Embryonic facial prominence (tissue), 1 donor: Measurements from ENCODE around the gene KRTAP2-3.
"Not testable (repeated sequence)": the region's sequence is repeated elsewhere in the genome, so short reads cannot be mapped to it uniquely, and the experiment has no call there.

Source experiments
- DNase-seq: peaks from one replicate; pipeline ENCODE4 v3.0.0-alpha.2; 2016; ENCODE audit errors: extremely low spot score

Gene KRTAP2-3, protein sequence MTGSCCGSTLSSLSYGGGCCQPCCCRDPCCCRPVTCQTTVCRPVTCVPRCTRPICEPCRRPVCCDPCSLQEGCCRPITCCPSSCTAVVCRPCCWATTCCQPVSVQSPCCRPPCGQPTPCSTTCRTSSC

DNA sequence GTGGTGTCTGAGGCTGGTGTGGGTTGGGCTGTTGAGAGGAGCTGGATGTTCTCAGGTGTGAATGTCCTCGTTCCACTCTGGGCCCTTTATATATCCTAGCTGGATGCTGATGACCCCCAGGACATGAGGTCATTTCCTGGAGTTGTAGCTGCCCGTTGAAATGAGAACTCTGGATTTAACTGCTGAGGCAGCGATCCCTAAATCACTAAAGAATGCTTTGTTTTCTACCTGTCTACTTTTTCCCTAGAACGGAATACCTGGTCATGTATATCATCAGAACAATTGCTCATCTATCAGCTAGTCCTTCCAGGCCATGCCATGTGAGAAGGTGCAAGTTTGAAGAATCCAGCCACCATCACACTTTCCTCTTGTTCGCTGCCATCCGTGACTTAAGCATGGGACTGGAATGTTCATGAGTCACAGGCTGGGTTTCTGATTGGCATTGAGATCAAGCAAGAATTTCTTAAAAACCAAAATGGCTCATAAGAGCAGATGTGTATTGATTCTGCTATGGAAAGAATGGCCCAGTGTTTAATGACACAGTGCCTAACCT lies at the start of gene KRTAP2-3:
KRTAP2-3 (minus strand) TSS at position 63 of the 553 bp plus-strand sequence. CDS start 64 bp downstream, outside the sequence.
- no peak for DNase-seq

DNA sequence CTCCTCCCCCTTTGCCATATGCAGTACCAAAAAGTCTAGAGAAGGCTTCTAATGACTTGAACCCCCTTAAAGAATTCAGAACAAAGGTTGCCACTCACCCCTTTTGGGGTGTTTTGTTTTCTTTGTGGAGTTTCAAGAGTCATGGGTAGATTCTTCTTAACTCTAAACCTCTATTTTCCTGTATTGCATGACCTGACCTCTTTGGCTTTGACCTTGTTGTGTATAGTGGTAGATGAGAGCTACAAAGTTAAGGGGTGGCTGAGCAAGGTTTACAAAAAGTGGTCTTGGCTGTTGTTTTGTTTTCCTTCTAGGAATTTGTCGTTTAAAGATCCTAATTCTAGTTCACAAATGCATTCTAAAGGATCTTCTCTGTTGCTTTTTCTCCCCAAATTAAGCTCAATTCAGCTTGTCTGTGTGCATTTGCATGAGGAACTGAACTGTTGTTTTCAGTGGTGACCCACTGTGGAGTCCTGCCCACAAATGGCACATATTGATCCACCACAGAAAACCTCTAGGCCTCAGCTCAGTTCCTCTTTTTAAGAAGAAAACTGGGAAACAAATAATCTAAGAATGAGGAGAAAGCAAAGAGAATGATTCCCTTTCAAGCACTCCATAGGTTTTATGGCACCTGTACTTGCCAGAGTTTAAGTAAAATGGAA lies 48.9 kb upstream of the KRTAP2-3 start:
- DNase-seq = not testable (repeated sequence)

DNA sequence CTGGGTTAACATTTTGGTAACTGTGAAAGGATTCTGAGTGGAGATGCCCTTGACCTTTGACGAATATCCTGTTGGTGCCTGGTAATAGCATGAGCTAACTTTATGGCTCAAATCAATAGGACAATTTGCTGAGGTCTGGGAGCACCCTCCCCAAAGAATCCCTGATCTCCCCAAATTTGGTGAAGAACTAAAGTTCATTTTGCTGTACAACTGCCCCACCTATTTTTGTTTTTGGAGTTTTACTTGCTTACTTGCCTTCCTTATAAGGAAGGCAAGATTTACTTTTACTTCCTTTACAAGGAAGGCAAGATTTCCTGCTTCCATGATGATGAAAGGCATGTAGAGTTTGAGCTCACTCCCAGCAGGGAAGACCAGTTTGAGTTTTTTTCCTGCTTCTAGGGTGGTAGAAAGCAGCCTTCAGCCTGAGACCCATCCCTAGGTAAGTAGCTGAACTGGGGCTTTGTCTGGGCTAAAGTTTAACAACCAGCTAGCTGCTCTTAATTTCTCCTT lies 48.1 kb upstream of the KRTAP2-3 start:
- no peak for DNase-seq

DNA sequence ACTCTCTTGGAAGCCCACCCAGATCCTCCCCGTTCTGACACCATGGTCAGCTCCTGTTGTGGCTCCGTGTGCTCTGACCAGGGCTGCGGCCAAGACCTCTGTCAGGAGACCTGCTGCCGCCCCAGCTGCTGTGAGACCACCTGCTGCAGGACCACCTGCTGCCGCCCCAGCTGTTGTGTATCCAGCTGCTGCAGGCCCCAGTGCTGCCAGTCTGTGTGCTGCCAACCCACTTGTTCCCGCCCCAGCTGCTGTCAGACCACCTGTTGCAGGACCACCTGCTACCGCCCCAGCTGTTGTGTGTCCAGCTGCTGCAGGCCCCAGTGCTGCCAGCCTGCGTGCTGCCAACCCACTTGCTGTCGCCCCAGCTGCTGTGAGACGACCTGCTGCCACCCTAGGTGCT lies 45.4 kb upstream of the KRTAP2-3 start, which contains the start of gene KRTAP4-9:
KRTAP4-9 (plus strand) TSS at position 43 of the 400 bp plus-strand sequence; CDS start at position 43, 0 bp downstream.
- DNase-seq = not testable (repeated sequence)

DNA sequence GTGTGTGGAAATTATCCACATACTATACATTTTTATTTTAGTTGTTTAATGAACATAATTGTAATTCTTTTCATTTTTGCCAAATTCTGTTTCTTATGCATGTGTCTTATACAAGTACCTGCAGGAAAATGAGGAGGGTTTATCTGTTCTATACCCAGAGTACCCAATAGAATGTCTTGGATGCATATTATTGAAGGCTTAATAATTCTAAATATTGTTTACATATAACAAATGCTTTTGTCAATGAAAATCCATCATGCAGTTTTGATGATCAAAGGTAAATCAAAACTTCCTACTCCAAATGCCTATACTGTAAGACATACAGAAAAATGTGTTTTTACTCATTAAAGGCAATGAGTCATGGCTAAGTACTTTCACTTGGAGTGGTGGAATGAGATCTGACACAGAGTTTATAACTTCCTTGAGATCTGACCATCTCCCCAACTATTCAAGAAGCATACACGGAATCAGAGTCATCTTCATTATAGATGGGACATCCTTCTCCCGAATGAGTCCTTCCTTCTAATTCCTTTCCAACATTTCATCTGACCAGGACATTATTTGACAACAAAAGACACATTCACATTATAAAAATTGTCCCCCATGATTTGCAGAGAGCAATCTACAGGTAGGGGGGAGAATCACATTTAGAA lies 44.6 kb upstream of the KRTAP2-3 start:
- not testable (repeated sequence) for DNase-seq

DNA sequence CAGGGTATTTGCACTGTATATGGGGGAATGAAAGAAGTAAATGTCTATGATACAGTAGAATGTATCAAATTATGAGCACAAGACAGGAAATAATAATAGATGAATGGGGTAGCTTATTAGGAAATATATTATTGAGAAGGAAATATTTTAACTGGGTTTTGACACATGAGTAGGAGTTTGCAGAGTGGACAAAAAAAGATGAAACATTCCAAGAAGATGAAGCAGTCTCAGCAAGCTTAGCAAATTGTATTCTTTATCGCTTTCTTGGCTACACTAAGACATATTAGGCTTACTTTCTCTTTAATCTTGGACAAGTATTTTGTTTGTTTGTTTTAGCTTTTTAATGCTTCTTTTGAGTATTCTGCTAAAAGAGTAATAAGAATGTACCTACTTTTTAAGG lies 44.0 kb upstream of the KRTAP2-3 start:
- DNase-seq = no peak

DNA sequence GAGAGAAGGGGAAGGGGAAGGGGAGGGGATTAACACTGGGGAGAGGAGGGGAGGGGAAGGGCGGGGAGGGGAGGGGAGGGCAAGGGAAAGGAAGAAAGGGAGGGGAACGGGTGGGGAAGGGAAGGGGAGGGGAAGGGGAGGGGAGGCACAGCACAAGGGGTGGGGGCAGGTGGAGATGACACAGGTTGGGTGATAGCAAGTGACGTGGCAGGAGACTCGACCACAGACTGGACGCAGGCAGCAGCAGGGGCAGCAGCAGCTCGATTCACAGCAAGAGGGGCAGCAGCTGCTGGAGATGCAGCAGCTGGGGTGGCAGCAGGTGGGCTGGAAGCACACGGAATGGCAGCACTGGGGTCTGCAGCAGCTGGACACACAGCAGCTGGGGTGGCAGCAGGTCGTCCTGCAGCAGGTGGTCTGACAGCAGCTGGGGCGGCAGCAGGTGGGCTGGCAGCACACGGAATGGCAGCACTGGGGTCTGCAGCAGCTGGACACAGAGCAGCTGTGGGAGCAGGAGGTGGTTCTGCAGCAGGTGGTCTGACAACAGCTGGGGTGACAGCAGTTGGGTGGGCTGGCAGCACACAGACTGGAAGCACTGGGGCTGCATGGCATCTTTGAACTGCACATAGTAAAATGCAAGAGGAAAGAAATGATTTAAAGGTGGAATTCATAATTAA lies 41.8 kb upstream of the KRTAP2-3 start, which contains the start of gene KRTAP4-16:
KRTAP4-16 (minus strand) TSS at position 624 of the 674 bp plus-strand sequence; CDS start at position 624, 0 bp downstream.
- no peak for DNase-seq

DNA sequence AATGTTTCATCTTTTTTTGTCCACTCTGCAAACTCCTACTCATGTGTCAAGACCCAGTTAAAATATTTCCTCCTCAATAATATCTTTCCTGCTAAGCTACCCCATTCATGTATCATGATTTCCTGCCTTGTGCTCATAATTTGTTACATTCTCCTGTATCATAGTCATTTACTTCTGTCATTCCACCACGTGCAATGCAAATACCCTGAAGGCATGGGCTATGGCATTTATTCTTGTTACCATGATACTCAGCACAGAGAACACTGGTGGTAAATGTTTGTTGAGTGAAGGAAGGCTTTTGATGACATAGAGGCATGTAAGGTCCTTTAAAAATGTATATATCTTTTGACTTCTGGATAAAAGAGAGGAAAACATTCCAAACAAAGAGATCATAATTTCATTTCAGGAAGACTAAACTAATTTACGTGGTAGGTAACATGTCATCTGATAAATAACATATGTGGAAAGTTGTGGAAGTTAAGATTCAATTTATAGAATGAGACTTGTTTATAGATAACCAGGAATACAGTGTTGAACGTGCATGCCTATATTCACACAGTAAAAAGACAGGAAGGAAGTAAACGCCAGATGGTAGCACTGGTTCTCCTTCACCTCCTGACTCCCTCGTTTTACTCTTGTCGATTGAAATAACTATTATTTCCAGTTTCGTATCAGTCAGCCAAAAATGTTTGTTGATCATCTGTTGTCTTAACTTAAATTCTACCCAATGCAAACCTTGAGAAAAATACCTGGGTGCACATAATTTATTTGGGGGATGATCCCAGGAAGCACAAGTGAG lies 40.0 kb upstream of the KRTAP2-3 start:
- DNase-seq = not testable (repeated sequence)

DNA sequence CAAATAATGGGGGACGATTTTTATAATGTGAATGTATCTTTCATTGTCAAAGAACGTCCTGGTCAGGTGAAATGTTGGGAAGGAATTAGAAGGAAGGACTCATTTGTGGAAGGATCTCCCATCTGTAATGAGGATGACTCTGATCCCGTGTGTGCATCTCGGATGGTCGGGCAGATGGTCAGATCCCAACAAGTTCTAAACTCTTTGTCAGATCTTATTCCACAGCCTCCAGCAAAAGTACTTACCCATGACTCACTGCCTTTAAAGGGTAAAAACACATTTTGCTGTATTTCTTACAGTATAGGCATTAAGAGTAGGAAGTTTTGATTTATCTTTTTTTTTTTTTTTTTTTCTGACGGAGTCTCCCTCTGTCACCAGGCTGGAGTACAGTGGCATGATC lies 38.6 kb upstream of the KRTAP2-3 start:
- no peak for DNase-seq

DNA sequence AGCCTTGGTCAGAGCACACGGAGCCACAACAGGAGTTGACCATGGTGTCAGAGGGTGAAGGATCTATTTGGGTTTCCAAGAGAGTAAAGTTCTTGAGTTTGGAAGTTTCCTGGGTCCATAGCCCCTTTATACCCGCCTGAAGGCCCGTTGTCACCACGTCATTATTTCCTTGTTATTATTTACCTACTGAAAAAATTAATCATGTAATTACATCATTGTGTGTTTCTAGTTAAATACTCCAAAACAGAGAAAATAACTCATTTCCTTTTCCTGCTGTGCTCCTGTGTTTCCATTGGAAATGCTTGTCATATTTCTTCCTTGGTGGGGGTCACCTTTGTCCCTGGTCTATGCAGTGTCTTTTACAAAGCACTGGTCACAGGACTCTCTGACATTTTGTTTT lies 38.1 kb upstream of the KRTAP2-3 start, which contains the start of gene KRTAP4-8:
KRTAP4-8 (minus strand) TSS at position 101 of the 400 bp plus-strand sequence; CDS start at position 43, 58 bp downstream.
- DNase-seq = no peak

DNA sequence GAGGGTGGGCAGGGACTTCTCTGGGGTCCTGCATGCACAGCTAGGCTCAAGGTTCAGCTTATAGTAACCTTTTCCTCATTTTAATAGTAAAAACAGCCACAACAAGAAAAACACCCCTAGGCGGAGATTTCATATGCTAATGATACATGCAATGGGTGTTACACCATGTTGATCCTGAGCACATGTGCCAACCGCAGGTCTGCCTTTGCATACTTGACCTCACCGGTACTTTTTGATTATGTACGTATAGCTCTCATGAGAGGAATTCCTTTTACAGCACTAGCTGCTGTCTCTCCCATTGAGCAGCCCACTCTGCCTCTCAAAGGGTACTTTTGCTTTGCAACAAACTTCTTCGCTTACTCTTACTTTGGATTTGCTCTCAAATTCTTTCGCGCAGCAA lies 36.1 kb upstream of the KRTAP2-3 start:
- no peak for DNase-seq

DNA sequence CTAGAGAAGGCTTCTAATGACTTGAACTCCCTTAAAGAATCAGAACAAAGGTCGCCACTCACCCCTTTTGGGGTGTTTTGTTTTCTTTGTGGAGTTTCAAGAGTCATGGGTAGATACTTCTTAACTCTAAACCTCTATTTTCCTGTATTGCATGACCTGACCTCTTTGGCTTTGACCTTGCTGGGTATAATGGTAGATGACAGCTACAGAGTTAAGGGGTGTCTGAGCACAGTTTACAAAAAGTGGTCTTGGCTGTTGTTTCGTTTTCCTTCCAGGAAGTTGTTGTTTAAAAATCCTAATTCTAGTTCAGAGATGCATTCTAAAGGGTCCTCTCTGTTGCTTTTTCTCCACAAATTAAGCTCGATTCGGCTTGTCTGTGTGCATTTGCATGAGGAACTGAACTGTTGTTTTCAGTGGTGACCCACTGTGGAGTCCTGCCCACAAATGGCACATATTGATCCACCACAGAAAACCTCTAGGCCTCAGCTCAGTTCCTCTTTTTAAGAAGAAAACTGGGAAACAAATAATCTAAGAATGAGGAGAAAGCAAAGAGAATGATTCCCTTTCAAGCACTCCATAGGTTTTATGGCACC lies 28.9 kb upstream of the KRTAP2-3 start:
- DNase-seq = not testable (repeated sequence)

DNA sequence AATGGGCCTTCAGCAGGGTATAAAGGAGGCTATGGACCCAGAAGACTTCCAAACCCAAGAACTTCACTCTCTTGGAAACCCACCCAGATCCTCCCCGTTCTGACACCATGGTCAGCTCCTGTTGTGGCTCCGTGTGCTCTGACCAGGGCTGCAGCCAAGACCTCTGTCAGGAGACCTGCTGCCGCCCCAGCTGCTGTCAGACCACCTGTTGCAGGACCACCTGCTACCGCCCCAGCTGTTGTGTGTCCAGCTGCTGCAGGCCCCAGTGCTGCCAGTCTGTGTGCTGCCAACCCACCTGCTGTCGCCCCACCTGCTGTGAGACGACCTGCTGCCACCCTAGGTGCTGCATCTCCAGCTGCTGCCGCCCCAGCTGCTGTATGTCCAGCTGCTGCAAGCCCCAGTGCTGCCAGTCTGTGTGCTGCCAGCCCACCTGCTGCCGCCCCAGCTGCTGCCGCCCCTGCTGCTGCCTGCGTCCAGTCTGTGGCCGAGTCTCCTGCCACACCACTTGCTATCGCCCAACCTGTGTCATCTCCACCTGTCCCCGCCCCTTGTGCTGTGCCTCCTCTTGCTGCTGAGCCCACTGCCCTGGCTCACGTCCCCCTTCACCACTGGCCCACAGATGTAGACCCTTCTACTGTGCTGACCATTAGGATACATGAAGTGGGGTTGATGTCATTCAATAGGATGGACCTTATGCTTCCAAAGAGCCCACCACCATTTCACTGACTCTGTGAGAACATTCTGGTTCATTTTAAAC lies 24.4 kb upstream of the KRTAP2-3 start, which contains the start of gene KRTAP4-7:
KRTAP4-7 (plus strand) TSS at position 51 of the 757 bp plus-strand sequence; CDS start at position 108, 57 bp downstream.
- DNase-seq = not testable (repeated sequence)

DNA sequence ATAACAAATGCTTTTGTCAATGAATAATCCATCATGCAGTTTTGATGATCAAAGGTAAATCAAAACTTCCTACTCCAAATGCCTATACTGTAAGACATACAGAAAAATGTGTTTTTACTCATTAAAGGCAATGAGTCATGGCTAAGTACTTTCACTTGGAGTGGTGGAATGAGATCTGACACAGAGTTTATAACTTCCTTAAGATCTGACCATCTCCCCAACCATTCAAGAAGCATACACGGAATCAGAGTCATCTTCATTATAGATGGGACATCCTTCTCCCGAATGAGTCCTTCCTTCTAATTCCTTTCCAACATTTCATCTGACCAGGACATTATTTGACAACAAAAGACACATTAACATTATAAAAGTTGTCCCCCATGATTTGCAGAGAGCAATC lies 23.5 kb upstream of the KRTAP2-3 start:
- DNase-seq = not testable (repeated sequence)

DNA sequence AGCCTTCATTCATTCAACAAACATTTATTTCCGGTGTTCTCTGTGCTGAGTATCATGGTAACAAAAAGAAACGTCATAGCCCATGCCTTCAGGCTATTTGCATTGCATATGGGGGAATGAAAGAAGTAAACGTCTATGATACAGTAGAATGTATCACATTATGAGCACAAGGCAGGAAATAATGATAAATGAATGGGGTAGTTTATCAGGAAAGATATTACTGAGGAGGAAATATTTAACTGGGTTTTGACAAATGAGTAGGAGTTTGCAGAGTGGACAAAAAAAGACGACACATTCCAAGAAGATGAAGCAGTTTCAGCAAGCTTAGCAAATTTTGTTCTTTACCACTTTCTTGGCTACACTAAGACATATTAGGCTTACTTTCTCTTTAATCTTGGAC lies 22.7 kb upstream of the KRTAP2-3 start:
- DNase-seq = no peak

DNA sequence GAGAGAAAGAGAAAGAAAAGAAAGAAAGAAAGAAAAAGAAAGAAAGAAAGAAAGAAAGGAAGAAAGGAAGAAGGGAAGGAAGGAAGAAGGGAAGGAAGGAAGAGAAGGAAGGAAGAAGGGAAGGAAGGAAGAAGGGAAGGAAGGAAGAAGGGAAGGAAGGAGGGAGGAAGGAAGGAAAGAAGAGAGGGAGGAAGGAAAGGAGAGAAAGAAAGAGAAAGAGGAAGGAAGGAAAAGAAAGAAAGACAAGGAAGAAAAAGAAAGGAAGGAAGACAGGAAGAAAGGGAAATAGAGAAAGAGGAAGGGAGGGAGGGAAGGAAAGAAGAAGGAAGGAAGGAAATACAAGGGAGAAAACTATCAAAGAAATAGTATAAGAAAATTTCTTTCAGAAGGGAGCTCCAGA lies 16.9 kb upstream of the KRTAP2-3 start:
- no peak for DNase-seq

DNA sequence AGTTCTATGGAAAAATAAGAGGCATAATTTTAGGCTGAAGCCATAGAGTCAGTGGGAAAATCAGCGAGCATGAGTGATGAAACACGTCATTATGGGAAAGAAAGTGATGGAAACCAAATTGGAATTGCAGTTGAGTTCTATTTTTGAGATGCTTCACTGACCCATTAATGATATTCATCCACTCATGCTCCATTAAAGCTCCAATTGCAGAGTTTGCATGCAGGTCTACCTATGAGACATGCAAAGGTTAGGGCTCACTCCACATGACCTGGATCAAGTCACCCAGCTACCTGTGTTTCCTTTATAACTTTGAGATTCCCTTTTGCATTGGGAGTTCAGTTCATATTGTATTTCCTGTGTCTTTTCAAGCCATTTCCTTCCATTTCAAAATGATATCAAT lies 13.8 kb upstream of the KRTAP2-3 start:
- DNase-seq = no peak

DNA sequence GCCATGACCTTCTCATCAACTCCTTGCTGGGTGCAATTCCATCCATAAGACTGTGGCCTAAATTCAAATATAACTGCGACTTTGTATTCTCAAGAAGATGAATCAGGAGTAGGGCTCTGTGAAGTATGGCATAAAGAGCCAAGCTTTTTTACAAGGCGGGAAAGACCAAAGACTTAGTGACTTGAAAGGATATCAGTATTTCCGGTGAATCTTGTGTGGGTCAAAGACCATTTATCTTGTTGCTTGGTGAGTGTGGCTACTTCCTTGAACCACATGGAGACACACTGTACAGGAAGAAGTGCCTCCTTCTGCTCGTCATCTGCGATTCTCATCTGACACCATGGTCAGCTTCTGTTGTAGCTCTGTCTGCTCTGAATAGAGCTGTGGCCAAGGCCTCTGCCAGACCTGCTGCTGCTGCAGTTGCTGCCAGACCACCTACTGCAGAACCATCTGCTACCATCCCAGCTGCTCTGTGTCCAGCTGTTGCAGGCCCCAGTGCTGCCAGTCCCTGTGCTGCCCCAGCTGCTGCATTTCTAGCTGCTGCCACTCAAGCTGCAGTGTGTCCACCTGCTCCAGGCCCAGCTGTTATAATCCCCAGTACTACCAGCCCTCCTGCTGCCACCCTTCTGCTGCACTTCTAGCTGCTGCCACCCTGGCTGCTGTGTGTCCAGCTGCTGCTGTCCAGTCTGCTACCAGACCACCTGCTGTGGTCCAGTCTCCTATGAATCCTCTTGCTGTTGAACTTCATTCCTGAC lies 11.9 kb upstream of the KRTAP2-3 start:
- no peak for DNase-seq

DNA sequence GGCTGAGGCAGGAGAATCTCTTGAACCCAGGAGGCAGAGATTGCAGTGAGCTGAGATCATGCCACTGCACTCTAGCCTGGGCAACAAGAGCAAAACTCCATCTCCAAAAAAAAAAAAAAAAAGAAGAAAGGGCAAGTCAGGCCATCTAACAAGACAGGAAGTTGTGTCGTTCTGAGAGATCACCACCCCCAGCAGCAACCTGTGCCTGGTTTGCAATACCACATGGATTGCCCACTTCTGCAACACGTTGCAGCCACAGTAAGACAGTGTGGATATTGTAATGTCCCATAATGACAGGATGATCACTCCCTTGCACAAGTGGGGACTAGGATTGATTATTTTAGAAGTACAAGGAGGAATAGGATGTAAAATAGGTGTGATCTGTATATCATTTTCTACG lies 9.1 kb upstream of the KRTAP2-3 start:
- DNase-seq = no peak
